Activated CD8-positive, alpha-beta memory T cell treated with anti-CD3 and anti-CD28 coated beads, Interleukin-2, amount 50 U/mL, for 1 hour (primary cell): Measurements from ENCODE around the gene CEP83.
"Not testable (repeated sequence)": the region's sequence is repeated elsewhere in the genome, so short reads cannot be mapped to it uniquely, and the experiment has no call there.

ENCODE experiments used
- DNase-seq: peaks from one replicate; pipeline ENCODE4 v3.0.0-alpha.2; 2020; ENCODE audit errors: extremely low read depth

The CEP83 gene

GRCh38 chr12:94430304-94430703 is 29.4 kb downstream of the CEP83 start:
- no peak for DNase-seq

DNA sequence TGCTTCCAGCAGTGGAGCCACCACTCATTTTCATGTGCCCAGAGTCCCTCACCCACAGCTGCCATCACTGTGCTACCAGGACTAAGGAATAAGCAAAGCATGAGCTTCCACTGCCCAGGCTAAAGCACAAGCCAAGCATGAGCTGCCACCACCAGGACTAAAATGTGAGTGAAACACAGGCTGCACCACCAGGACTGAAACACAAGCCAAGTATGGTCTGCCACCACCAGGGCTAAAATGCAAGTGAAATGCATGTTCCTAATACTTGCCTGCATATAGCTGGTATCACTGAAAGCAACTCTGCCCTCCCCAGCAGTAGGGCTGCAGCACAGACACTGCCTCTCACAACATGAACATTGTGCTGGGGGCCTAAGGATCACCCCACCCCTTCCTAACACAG is 30.0 kb downstream of the CEP83 start:
- DNase-seq = no peak

DNA sequence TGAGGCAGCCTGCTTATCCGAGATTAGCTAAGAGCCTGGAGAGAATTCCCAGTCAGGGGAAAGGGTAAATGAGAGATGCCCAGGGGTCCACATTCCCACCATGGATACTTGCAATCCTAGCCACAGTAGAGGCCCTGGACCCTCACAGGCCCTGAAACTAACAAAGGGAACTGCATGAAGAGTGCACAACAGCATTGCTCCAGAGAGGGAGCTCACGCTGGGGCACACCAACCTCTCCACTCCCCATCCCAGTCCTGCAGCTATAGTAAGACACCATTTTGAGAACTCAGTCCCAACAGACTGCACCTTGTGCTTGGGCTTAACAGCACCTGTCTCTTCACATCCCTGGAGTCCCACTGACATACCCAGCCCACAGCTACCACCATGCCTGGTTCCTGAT is 30.5 kb downstream of the CEP83 start:
- DNase-seq = no peak

GRCh38 chr12:94427501-94428381 is 31.9 kb downstream of the CEP83 start:
- no peak for DNase-seq

DNA sequence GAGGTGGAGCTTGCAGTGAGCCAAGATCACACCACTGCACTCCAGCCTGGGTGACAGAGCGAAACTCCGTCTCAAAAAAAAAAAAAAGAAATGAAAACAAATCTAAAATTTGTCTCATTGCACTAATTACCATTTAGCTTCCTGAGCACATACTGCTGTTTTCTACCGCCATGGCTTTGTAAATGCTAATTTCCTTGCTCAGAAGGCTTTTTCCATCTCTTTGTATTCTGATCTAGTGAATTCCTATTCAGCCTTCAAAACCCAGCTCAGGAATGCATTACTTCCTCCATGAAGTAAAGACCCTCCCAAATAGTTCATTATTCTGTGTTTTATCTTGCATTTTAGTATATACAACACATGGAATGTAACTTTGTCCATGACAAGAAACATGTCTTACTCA is 33.6 kb downstream of the CEP83 start:
- DNase-seq = no peak

DNA sequence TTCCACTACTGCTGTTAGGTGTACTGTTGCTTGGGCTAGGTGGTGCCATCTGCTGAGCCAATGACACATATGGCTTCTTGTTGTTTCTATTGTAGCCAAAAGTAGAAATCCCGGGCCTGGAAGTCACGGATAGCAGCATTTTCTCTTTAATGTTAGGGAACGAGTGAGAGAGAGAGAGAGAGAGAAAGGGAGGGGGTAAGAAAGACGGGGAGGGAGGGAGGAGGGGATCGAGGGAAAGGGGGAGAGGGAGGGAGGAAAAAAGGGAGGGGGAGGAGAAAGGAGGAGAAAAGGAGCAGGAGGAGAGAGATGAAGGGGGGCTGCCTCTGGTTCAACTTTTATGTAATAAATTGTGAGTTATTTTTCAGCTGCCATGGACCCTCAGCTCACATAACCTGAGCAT is 34.8 kb downstream of the CEP83 start:
- DNase-seq = not testable (repeated sequence)

DNA sequence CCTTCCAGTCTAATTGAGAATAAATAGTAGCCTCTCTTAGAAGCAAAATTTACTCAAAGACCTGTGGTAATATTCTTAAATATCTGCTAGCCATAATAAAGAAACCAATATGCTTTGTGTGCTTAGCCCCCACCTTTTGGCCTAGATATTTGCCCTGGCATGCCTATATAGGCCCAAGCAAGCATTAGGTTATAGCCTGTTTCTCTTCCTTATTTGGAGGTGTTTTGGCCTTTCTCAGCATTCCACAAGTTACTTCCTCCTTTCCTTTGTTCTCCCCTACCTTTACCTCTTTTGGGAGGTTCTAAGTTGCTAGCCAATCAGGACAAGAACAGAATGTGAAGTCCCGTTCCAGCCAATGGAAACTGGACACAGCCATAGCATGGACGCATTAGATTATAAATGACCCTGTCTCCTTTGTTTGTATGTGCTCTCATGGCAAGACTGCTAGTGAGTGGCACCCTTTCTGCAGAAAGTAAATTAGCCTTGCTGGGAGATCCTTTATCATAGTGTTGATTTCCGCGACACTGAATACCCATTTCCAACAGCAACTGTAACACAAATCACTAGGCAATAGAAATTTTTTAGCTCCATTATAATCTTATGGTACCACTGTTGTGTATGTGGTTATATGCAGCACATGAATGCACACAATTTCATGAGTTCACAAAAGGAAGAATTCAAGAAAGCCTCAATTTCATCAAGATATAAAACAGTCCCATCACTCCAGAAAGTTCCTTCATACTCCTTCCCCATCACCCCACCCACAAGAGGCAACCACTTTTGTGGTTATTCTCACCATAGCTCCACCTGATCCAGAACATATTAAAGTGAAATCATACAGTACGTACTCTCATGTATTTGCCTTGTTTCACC is 37.6 kb downstream of the CEP83 start:
- no peak for DNase-seq

DNA sequence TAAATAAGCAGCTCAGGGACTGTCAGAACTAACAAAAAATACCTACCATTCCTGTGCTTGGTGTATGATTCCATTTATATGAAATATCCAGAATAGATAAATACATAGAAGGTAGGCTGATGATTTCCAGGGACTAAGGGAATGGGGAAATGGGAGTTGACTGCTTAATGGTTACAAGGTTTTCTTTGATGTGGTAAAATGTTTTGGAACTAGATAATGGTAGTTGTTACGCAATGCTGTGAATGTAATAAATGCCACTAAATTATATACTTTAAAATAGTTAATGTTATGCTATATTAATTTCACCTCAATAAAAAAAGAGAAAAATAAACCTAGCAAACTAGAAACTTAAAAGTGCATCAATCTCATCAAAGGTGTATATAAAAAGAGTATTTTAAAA is 41.1 kb downstream of the CEP83 start:
- DNase-seq = no peak

- no peak for DNase-seq
These were observed 43.1 kb downstream of the CEP83 start for GRCh38 chr12:94416613-94417012.

GRCh38 chr12:94415066-94415465 is 44.6 kb downstream of the CEP83 start:
- no peak for DNase-seq

DNA sequence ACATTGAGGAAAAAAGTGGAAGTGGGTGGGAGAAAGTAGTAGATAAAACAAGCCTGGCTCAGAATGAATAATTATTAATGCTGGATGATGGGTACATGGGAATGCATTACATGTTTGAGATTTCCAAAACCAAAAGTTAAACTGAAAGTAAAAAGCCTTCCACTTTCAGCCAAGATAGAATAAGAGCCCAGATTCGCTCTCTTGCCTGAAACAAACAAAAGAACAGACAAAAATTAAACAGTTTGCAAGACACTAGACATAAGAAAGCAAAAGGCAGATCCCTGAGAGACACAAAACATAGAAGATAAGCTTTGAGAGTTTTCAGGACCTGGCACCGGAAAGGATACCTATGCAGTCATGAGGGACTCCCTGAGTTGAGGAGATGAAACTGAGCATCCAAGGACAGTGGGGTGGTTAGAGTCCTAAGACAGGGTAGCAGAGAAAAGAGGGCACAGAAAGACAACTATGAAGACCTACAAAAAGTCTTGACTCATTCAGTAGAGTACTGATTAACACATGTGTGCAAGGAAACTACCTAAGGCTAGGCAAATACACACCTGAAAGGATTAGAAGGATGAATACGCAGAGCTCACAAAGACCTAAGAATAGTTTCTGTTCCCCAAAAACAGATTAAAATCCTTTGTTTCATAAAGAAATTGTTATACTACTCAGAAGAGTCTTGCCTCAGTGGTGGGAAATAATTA is 54.1 kb downstream of the CEP83 start:
- DNase-seq = no peak

DNA sequence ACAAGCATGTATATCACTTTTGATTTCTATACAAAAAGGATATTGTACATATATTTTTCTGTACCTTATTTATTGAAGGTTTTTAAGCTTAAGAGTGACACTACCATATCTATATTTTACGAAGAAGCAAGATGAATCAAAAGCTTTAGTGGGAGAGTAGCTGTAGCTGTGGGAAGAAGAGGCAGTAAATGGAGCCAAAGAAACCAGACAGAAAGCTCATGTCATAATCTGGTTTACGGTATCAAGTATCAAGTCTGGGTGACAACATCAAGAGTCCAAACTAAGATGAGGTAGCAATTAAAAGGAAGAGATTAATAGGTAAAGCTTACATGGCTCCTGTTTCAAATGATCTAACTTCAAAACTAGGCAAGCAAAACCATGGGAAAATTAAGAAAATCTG is 54.8 kb downstream of the CEP83 start:
- DNase-seq = no peak

DNA sequence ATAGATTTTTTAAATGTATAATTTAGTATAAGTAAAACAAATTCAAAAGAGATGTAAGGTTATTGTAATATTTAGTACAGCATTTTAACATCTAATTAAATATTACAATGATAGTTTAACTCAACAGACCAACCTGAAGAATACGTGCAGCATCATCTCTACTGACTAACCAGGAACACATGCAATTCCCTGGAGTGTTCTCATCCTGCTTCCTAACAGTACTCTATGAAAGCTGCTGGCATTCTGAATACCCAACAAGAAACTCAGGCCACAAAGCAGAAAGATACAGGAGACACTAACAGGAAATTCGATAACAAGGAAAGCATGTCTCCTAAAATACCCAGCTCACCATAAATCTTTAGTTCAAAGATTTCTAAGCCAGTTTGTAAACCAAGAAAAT is 58.3 kb downstream of the CEP83 start:
- no peak for DNase-seq

DNA sequence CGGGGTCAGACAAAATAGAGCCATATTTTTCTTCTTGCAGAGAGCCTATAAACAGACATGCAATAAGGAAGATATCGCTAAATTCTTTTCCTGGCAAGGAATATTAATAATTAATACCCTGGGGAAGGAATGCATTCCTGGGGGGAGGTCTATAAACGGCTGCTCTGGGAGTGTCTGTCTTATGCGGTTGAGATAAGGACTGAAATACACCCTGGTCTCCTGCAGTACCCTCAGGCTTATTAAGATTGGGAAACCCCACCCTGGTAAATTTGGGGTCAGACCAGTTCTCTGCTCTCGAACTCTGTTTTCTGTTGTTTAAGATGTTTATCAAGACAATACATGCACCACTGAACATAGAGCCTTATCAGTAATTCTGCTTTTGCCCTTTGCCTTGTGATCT is 61.0 kb downstream of the CEP83 start:
- DNase-seq = not testable (repeated sequence)

DNA sequence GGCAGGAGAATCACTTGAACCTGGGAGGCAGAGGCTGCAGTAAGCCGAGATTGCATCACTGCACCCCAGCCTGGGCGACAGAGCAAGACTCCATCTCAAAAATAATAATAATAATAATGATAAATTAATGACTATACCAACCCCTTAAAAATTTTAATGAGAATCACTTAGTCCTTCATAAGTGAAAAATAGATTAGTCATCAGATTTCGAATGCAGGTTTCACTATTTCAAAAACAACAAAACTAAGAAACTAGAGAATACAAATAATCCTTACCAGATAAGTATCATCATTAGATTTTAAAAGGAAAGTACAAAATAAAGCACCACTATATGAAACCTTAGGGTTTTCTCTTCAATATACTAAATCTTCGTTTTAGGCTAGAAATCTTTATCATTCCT is 62.3 kb downstream of the CEP83 start:
- DNase-seq = no peak

GRCh38 chr12:94396014-94396413 is 63.7 kb downstream of the CEP83 start:
- not testable (repeated sequence) for DNase-seq

DNA sequence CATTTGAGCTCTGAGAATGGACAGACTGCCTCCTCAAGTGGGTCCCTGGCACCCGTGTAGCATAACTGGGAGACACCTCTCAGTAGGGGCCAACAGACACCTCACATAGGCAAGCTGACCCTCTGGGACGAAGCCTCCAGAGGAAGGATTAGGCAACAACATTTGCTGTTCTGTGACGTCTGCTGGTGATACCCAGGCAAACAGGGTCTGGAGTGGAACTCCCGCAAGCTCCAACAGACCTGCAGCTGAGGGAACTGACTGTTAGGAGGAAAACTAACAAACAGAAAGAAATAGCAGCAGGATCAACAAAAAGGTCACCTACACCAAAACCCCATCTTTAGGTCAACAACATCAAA is 69.6 kb downstream of the CEP83 start:
- DNase-seq = no peak

DNA sequence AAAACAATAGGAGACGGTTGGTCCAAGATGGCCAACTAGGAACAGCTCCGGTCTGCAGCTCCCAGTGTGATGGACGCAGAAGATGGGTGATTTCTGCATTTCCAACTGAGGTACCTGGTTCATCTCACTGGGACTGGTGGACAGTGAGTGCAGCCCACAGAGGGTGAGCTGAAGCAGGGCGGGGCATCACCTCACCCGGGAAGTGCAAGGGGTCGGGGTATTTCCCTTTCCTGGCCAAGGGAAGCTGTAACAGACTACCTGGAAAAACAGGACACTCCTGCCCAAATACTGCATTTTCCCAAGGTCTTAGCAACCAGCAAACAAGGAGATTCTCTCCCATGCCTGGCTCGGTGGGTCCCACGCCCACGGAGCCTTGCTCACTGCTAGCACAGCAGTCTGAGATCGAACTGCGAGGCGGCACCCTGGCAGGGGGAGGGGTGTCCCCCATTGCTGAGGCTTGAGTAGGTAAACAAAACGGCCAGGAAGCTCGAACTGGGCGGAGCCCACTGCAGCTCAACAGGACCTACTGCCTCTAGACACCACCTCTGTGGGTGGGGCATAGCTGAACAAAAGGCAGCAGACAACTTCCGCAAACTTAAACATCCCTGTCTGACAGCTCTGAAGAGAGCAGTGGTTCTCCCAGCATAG is 70.1 kb downstream of the CEP83 start:
- DNase-seq = not testable (repeated sequence)

- DNase-seq = no peak
These were observed 73.2 kb downstream of the CEP83 start for GRCh38 chr12:94386422-94386821.

DNA sequence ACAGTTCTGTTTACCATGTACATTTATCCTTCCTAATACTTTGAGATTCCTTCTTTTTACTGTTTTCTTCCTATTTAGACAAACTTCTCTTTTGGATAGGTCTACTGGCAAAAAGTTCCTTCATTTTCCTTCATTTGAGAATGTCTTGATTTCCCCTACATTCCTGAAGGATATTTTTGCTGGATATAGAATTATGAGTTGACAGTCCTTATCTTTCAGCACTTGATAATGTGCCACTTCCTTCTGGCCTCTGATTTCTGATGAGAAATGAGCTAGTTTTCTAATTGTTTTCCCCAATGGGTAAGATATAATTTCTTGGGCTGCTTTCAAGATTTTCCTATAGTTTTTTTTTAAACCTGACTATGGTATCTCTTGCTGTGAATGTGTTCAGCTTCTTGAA is 75.6 kb downstream of the CEP83 start:
- DNase-seq = no peak

GRCh38 chr12:94380507-94380906 is 79.2 kb downstream of the CEP83 start:
- DNase-seq = no peak
